ENCODE measurements around the gene CNDP2. TPM values are rescaled to one million over a fixed set of nuclear protein-coding genes. Genes with fewer than 3 reads are reported as not detected.

Gene CNDP2
- total and polyA plus RNA-seq, 2 donors from 2014 or later = 499 to 740 TPM

- Histone ChIP-seq H3K4me3 (ENCODE audit: low read length in 3 of 3) (peak overlapping the region in 1 of 3 donors; percentile 30), H3K36me3 (ENCODE audit: control insufficient read depth in 2 of 3, insufficient read depth in 3 of 3, low read length in 3 of 3) (no peaks in the 10 kb centered on the region), H3K4me1 (ENCODE audit: control insufficient read depth in 2 of 3, insufficient read depth in 2 of 3, low read depth in 1 of 3, low read length in 3 of 3) (peaks cover 0 to 4% (median 0%) of the 10 kb centered on the region in 3 donors), H3K9me3 (ENCODE audit: control insufficient read depth in 2 of 3, insufficient read depth in 1 of 3, low read length in 3 of 3) (no peaks in the 10 kb centered on the region), H3K9ac (ENCODE audit: low read length in 3 of 3) (no peak overlapping the region), H3K27me3 (ENCODE audit: control insufficient read depth, insufficient read depth, low read length) (no peaks in the 10 kb centered on the region), H3K27ac (ENCODE audit: low read depth in 2 of 2, low read length in 2 of 2) (no peak overlapping the region)
- no peak for FAIRE-seq
- no peak for TF ChIP-seq CTCF (IDR thresholded peaks at IDR 0.05; ENCODE audit: borderline replicate concordance, extremely low read depth, insufficient read depth)
- intact Hi-C loops (cut with DNase I) = loop anchor here (5.0 kb wide), 1 partner anchor 137 kb away; no protein-coding TSS in a partner anchor
- peak in 1 of 5 donors; percentile 81 for DNase-seq
Measured at GRCh38 chr18:74489676-74490075, 6.5 kb upstream of the CNDP2 start.

- no peak overlapping the region for H3K9ac ChIP-seq (ENCODE audit: low read length in 3 of 3)
- no peak overlapping the region for H3K27ac ChIP-seq (ENCODE audit: low read depth in 2 of 2, low read length in 2 of 2)
- intact Hi-C loops (cut with DNase I) = loop anchor here (5.0 kb wide), 1 partner anchor 140 kb away; no protein-coding TSS in a partner anchor
- H3K4me1 ChIP-seq (ENCODE audit: control insufficient read depth in 2 of 3, insufficient read depth in 2 of 3, low read depth in 1 of 3, low read length in 3 of 3) = peaks cover 0 to 4% (median 2%) of the 10 kb centered on the region in 3 donors
- no peaks in the 10 kb centered on the region for H3K36me3 ChIP-seq (ENCODE audit: control insufficient read depth in 2 of 3, insufficient read depth in 3 of 3, low read length in 3 of 3)
- no peak for FAIRE-seq
- H3K9me3 ChIP-seq (ENCODE audit: control insufficient read depth in 2 of 3, insufficient read depth in 1 of 3, low read length in 3 of 3) = no peaks in the 10 kb centered on the region
- H3K4me3 ChIP-seq (ENCODE audit: low read length in 3 of 3) = no peak overlapping the region
- H3K27me3 ChIP-seq (ENCODE audit: control insufficient read depth, insufficient read depth, low read length) = no peaks in the 10 kb centered on the region
- TF ChIP-seq CTCF (IDR thresholded peaks at IDR 0.05; ENCODE audit: borderline replicate concordance, extremely low read depth, insufficient read depth) = no peak
- DNase-seq = no peak
Measured at GRCh38 chr18:74492259-74492658, 3.9 kb upstream of the CNDP2 start.

DNA sequence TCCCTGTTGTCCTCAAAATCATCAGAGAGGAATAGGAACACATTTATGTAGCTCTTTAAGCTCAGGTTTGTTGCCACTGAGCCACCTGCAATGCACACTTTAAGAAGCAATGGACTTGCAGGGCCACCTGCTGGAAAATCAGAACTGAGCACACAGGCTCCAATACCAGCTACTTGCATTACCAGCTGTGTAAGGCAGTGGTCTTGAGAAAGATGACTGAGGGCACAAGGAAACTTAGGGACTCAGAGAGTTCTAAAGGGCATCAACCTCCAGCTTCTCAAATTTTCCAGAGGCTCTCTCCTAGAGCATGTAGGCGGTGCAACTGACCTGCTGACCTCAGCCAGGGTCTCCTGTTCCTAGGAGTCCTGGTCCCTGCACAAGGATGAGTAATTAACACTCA lies 2.5 kb upstream of the CNDP2 start:
- peak in 4 of 5 donors; percentile 68 to 80 (median 76) for DNase-seq
- intact Hi-C loops (cut with DNase I) = loop anchor here (5.0 kb wide), 1 partner anchor 141 kb away; no protein-coding TSS in a partner anchor
- Histone ChIP-seq H3K9me3 (ENCODE audit: control insufficient read depth in 2 of 3, insufficient read depth in 1 of 3, low read length in 3 of 3) (no peaks in the 10 kb centered on the region), H3K27me3 (ENCODE audit: control insufficient read depth, insufficient read depth, low read length) (no peaks in the 10 kb centered on the region), H3K4me3 (ENCODE audit: low read length in 3 of 3) (no peak overlapping the region), H3K27ac (ENCODE audit: low read depth in 2 of 2, low read length in 2 of 2) (no peak overlapping the region), H3K9ac (ENCODE audit: low read length in 3 of 3) (no peak overlapping the region), H3K4me1 (ENCODE audit: control insufficient read depth in 2 of 3, insufficient read depth in 2 of 3, low read depth in 1 of 3, low read length in 3 of 3) (peaks cover 4 to 17% (median 13%) of the 10 kb centered on the region in 3 donors), H3K36me3 (ENCODE audit: control insufficient read depth in 2 of 3, insufficient read depth in 3 of 3, low read length in 3 of 3) (no peaks in the 10 kb centered on the region)
- TF ChIP-seq CTCF (IDR thresholded peaks at IDR 0.05; ENCODE audit: borderline replicate concordance, extremely low read depth, insufficient read depth) = peak; percentile 86
- FAIRE-seq = no peak

GRCh38 chr18:74494514-74494913 lies 1.6 kb upstream of the CNDP2 start:
- Histone ChIP-seq H3K9ac (ENCODE audit: low read length in 3 of 3) (no peak overlapping the region), H3K27me3 (ENCODE audit: control insufficient read depth, insufficient read depth, low read length) (no peaks in the 10 kb centered on the region), H3K4me3 (ENCODE audit: low read length in 3 of 3) (no peak overlapping the region), H3K9me3 (ENCODE audit: control insufficient read depth in 2 of 3, insufficient read depth in 1 of 3, low read length in 3 of 3) (no peaks in the 10 kb centered on the region), H3K36me3 (ENCODE audit: control insufficient read depth in 2 of 3, insufficient read depth in 3 of 3, low read length in 3 of 3) (no peaks in the 10 kb centered on the region), H3K4me1 (ENCODE audit: control insufficient read depth in 2 of 3, insufficient read depth in 2 of 3, low read depth in 1 of 3, low read length in 3 of 3) (peaks cover 4 to 22% (median 19%) of the 10 kb centered on the region in 3 donors), H3K27ac (ENCODE audit: low read depth in 2 of 2, low read length in 2 of 2) (no peak overlapping the region)
- FAIRE-seq (no peak), DNase-seq (no peak)
- no peak for TF ChIP-seq CTCF (IDR thresholded peaks at IDR 0.05; ENCODE audit: borderline replicate concordance, extremely low read depth, insufficient read depth)
- intact Hi-C loops (cut with DNase I) = loop anchor here (5.0 kb wide), 1 partner anchor 142 kb away; no protein-coding TSS in a partner anchor

Measured in kidney (tissue), 14 donors.